H1 (cell line): ENCODE measurements around the gene TNIK. TPM values are rescaled to one million over a fixed set of nuclear protein-coding genes. Genes with fewer than 3 reads are reported as not detected.

ENCODE experiments used
- CTCF ChIA-PET: fragments of 300-600 bp; sonication (Branson Sonifier 250); formaldehyde crosslinking; loops from one replicate; lab custom pipeline; 2021; ENCODE audit not compliant: partially characterized antibody; lab: Charles Lee
- POLR2A ChIA-PET: fragments of 300-600 bp; sonication (Branson Sonifier 250); formaldehyde crosslinking; loops from one replicate; lab custom pipeline; 2021; ENCODE audit warnings: inconsistent platforms; ENCODE audit not compliant: partially characterized antibody; lab: Charles Lee
- DNase-seq, 2 experiments: peaks; one replicate each; pipeline versions ENCODE4 v3.0.0 to v3.0.0-alpha.2; 2010 to 2022; ENCODE audit warnings: low spot score in 2 of 2, low read depth in 1 of 2, mixed read lengths in 1 of 2
- FAIRE-seq: peaks from 2 replicates; lab custom pipeline; 2011; peaks lifted over from hg19 to GRCh38; lab: Jason Lieb, UNC
- H2AFZ ChIP-seq: 2 replicates; pipeline ENCODE4 v1.8.1; 2012; ENCODE audit warnings: low read length, inconsistent platforms
- H2AK5ac ChIP-seq: 2 replicates; pipeline ENCODE4 v1.6.1; 2013; ENCODE audit warnings: low read depth, low read length
- H2BK120ac ChIP-seq: replicated peaks from 2 replicates; pipeline ENCODE3; 2013; ENCODE audit warnings: low read depth, low read length, inconsistent platforms
- H2BK12ac ChIP-seq: 2 replicates; pipeline ENCODE4 v1.6.1; 2013; ENCODE audit warnings: low read depth, low read length
- H2BK15ac ChIP-seq: 2 replicates; pipeline ENCODE4 v1.6.1; 2013; ENCODE audit warnings: low read length
- H2BK20ac ChIP-seq: 2 replicates; pipeline ENCODE4 v1.6.1; 2013; ENCODE audit warnings: low read length
- H2BK5ac ChIP-seq: 2 replicates; pipeline ENCODE4 v1.6.1; 2013; ENCODE audit warnings: low read depth, low read length
- H3K14ac ChIP-seq: 2 replicates; pipeline ENCODE4 v1.6.1; 2013; ENCODE audit warnings: inconsistent platforms; ENCODE audit not compliant: insufficient read length
- H3K18ac ChIP-seq: 2 replicates; pipeline ENCODE4 v1.6.1; 2013; ENCODE audit warnings: low read length; ENCODE audit errors: extremely low read depth
- H3K23ac ChIP-seq: 2 replicates; pipeline ENCODE4 v1.6.1; 2013; ENCODE audit warnings: inconsistent platforms; ENCODE audit not compliant: insufficient read length
- H3K23me2 ChIP-seq: 2 replicates; pipeline ENCODE4 v1.6.1; 2013; ENCODE audit warnings: low read depth, low read length
- H3K27ac ChIP-seq: 2 replicates; pipeline ENCODE4 v1.6.1; 2011; ENCODE audit warnings: low read depth, low read length, inconsistent platforms
- H3K27me3 ChIP-seq, 4 experiments: replicated peaks in 1 of 4; 1 replicate in 1 of 4; 2 replicates in 3 of 4; pipeline versions ENCODE4 v1.6.1 to v1.8.1; 2011 to 2013; ENCODE audit warnings: low read length in 3 of 4, mild to moderate bottlenecking in 3 of 4, inconsistent platforms in 2 of 4, mixed read lengths in 2 of 4, moderate library complexity in 1 of 4; ENCODE audit not compliant: control insufficient read depth in 3 of 4, insufficient read depth in 3 of 4; ENCODE audit errors: extremely low read depth in 1 of 4
- H3K36me3 ChIP-seq, 4 experiments: 2 replicates each; pipeline versions ENCODE4 v1.6.1 to v1.8.1; 2011 to 2013; ENCODE audit warnings: mild to moderate bottlenecking in 4 of 4, low read length in 3 of 4, moderate library complexity in 2 of 4, control low read depth in 1 of 4, inconsistent platforms in 1 of 4; ENCODE audit not compliant: insufficient read depth in 4 of 4, control insufficient read depth in 2 of 4
- H3K4ac ChIP-seq: replicated peaks from 2 replicates; pipeline ENCODE3; 2013; ENCODE audit warnings: low read length, low read depth, mixed read lengths, inconsistent platforms; ENCODE audit not compliant: insufficient read length
- H3K4me1 ChIP-seq, 4 experiments: replicated peaks in 1 of 4; 1 replicate in 1 of 4; 2 replicates in 3 of 4; pipeline versions ENCODE4 v1.6.1 to v1.8.1; 2011 to 2013; ENCODE audit warnings: low read length in 3 of 4, inconsistent platforms in 2 of 4, mixed read lengths in 1 of 4; ENCODE audit not compliant: insufficient read depth in 4 of 4, control insufficient read depth in 3 of 4
- H3K4me2 ChIP-seq, 2 experiments: 2 replicates each; pipeline versions ENCODE4 v1.6.1 to v1.8.1; 2011 to 2013; ENCODE audit warnings: low read depth in 2 of 2, low read length in 2 of 2, control low read depth in 1 of 2, inconsistent platforms in 1 of 2, mild to moderate bottlenecking in 1 of 2; ENCODE audit not compliant: insufficient read depth in 1 of 2
- H3K4me3 ChIP-seq, 4 experiments: fragments of 200-600, 300-600 bp in 1 of 4; sonication (generic), shearing (Covaris generic), sonication (Bioruptor Twin) in 1 of 4; 2 replicates each; pipeline versions ENCODE4 v1.5.1 to v1.8.1; 2011 to 2016; ENCODE audit warnings: low read length in 4 of 4, low read depth in 3 of 4, control low read depth in 2 of 4, inconsistent platforms in 2 of 4, mild to moderate bottlenecking in 2 of 4, mixed read lengths in 1 of 4, moderate library complexity in 1 of 4; ENCODE audit not compliant: insufficient read depth in 2 of 4; ENCODE audit errors: extremely low read depth in 1 of 4
- H3K56ac ChIP-seq: replicated peaks from 2 replicates; pipeline ENCODE3; 2013; ENCODE audit warnings: low read depth, mild to moderate bottlenecking, mixed read lengths, low read length, inconsistent platforms; ENCODE audit not compliant: insufficient read length
- H3K79me1 ChIP-seq: 2 replicates; pipeline ENCODE4 v1.6.1; 2013; ENCODE audit warnings: low read depth, low read length, control low read depth
- H3K79me2 ChIP-seq, 2 experiments: 2 replicates each; pipeline versions ENCODE4 v1.6.1 to v1.8.1; 2012 to 2013; ENCODE audit warnings: low read length in 2 of 2, mild to moderate bottlenecking in 2 of 2, inconsistent platforms in 1 of 2; ENCODE audit not compliant: insufficient read depth in 2 of 2, control insufficient read depth in 1 of 2
- H3K9ac ChIP-seq, 4 experiments: replicated peaks in 1 of 4; 1 replicate in 1 of 4; 2 replicates in 3 of 4; pipeline versions ENCODE4 v1.6.1 to v1.8.1; 2011 to 2013; ENCODE audit warnings: low read depth in 3 of 4, low read length in 3 of 4, control low read depth in 2 of 4, mild to moderate bottlenecking in 2 of 4, moderate library complexity in 2 of 4, inconsistent platforms in 1 of 4; ENCODE audit errors: extremely low read depth in 1 of 4
- H3K9me3 ChIP-seq, 2 experiments: 2 replicates each; pipeline versions ENCODE4 v1.6.1 to v1.8.1; 2012 to 2013; ENCODE audit warnings: mild to moderate bottlenecking in 2 of 2, moderate library complexity in 2 of 2, control low read depth in 1 of 2, inconsistent platforms in 1 of 2, low read depth in 1 of 2, low read length in 1 of 2, mixed read lengths in 1 of 2; ENCODE audit not compliant: insufficient read depth in 2 of 2
- H4K20me1 ChIP-seq, 2 experiments: replicated peaks in 1 of 2; 2 replicates each; pipeline versions ENCODE3 to v1.8.1; 2011 to 2013; ENCODE audit warnings: inconsistent platforms in 2 of 2, low read length in 2 of 2, mild to moderate bottlenecking in 1 of 2; ENCODE audit not compliant: insufficient read depth in 2 of 2, control insufficient read depth in 1 of 2
- H4K5ac ChIP-seq: 2 replicates; pipeline ENCODE4 v1.6.1; 2013; ENCODE audit warnings: low read length, low read depth, mixed read lengths, inconsistent platforms; ENCODE audit not compliant: insufficient read length
- H4K8ac ChIP-seq: 2 replicates; pipeline ENCODE4 v1.8.0; 2013; ENCODE audit warnings: mild to moderate bottlenecking, moderate library complexity, low read length, inconsistent platforms; ENCODE audit not compliant: insufficient read depth; ENCODE audit errors: extremely low read depth
- H4K91ac ChIP-seq: replicated peaks from 2 replicates; pipeline ENCODE3; 2013; ENCODE audit warnings: low read length, mixed read lengths, inconsistent platforms; ENCODE audit not compliant: insufficient read length
- ASH2L ChIP-seq: fragments of 200-600, 300-600 bp; sonication (generic); IDR thresholded peaks from one replicate; pipeline ENCODE4 v1.7.1; 2017; ENCODE audit warnings: low read length
- BACH1 ChIP-seq: IDR thresholded peaks from 2 replicates; pipeline ENCODE4 v1.6.1; 2012; ENCODE audit warnings: low read length, improper control_type of control experiment
- CHD1 ChIP-seq: IDR thresholded peaks from 2 replicates; pipeline ENCODE4 v1.6.1; 2012; ENCODE audit warnings: low read depth, low read length, improper control_type of control experiment
- JUN ChIP-seq: IDR thresholded peaks from 2 replicates; pipeline ENCODE4 v1.6.1; 2011; ENCODE audit warnings: low read depth, mild to moderate bottlenecking, improper control_type of control experiment, low read length
- POU5F1 ChIP-seq: IDR thresholded peaks from 2 replicates; pipeline ENCODE4 v1.6.1; 2011; ENCODE audit warnings: low read depth, mild to moderate bottlenecking, low read length, moderate library complexity
- RNF2 ChIP-seq: fragments of 200-900, 300-1000 bp; sonication (generic); IDR thresholded peaks from 2 replicates; pipeline ENCODE4 v1.7.1; 2016; ENCODE audit warnings: borderline replicate concordance, low read depth, mild to moderate bottlenecking, antibody characterized with exemption, low read length; ENCODE audit not compliant: poor library complexity, severe bottlenecking; ENCODE audit errors: missing control alignments
- SIX5 ChIP-seq: IDR thresholded peaks from 2 replicates; pipeline ENCODE4 v1.6.1; 2011; ENCODE audit warnings: mild to moderate bottlenecking, low read depth, low read length
- SP4 ChIP-seq: IDR thresholded peaks from 2 replicates; pipeline ENCODE4 v1.6.1; 2012; ENCODE audit warnings: low read length, inconsistent platforms
- TEAD4 ChIP-seq: IDR thresholded peaks from 2 replicates; pipeline ENCODE4 v1.6.1; 2012; ENCODE audit warnings: low read depth, low read length, inconsistent platforms, mixed read lengths
- USF2 ChIP-seq: IDR thresholded peaks from 2 replicates; pipeline ENCODE4 v1.6.1; 2011; ENCODE audit warnings: low read length, improper control_type of control experiment
- WGBS, 2 experiments: shearing (Covaris generic) in 1 of 2; methylation state at CpG; one replicate each; pipeline versions ENCODE4 v1.1.6 to v1.1.7; 2013 to 2015; ENCODE audit warnings: low lambda C conversion rate in 2 of 2, mixed read lengths in 2 of 2, inconsistent platforms in 1 of 2, low coverage in 1 of 2, missing lambda C conversion rate in 1 of 2; ENCODE audit not compliant: insufficient replicate concordance in 2 of 2, insufficient coverage in 1 of 2, insufficient read length in 1 of 2; ENCODE audit errors: extremely low coverage in 1 of 2, missing lambda C conversion rate in 1 of 2; 5-methylcytosine and 5-hydroxymethylcytosine counted together
- polyA plus RNA-seq, 7 experiments: library from polyadenylated mRNA; depleted of rRNA in 3 of 7; stranded (reverse) in 5 of 7; unstranded in 2 of 7; fragments of >200 nt in 5 of 7; fragments of 200-250 nt in 2 of 7; gene quantifications; 1 replicate in 5 of 7; 2 replicates in 1 of 7; 4 replicates in 1 of 7; pipeline versions ENCODE4 v1.2.1 to v1.2.3, GENCODE V29; 2011 to 2013; ENCODE audit warnings: missing spikeins in 2 of 7, mixed read lengths in 2 of 7
- total RNA-seq: library from RNA; stranded (reverse); fragmentation: NEBNext Ultra II Directional; extraction: Animal tissue kit (Norgen Biotek cat#: 25700); gene quantifications from 2 replicates; pipeline ENCODE4 v1.2.1, GENCODE V29; 2021

Gene TNIK
- total and polyA plus RNA-seq, 2 of the 8 experiments (the other 6 are each of a cell fraction or from before 2014, with no cell fraction given): 7.4 to 42.0 TPM

- no peak overlapping the region for H3K56ac ChIP-seq
- H3K36me3 ChIP-seq: no peaks in the 10 kb centered on the region
- no peak overlapping the region for H3K4me2 ChIP-seq
- no peaks in the 10 kb centered on the region for H4K20me1 ChIP-seq
- no peak overlapping the region for H2AFZ ChIP-seq
- TF ChIP-seq BACH1: no peak
- TF ChIP-seq SIX5: no peak
- no peak for TF ChIP-seq USF2
- no peak for TF ChIP-seq ASH2L
- TF ChIP-seq TEAD4: no peak
- no peak for TF ChIP-seq CHD1
- no peak for TF ChIP-seq JUN
- no peak for TF ChIP-seq RNF2
- TF ChIP-seq SP4: no peak
- TF ChIP-seq POU5F1: no peak
- H3K23ac ChIP-seq: no peak overlapping the region
- WGBS, 2 experiments: 90% methylated on average over 5 of the region's 5 CpGs; no CpG with 5 or more reads in 1 of the 2 experiments
- no peak overlapping the region for H2BK12ac ChIP-seq
- H3K27me3 ChIP-seq: no peaks in the 10 kb centered on the region
- no peaks in the 10 kb centered on the region for H3K9me3 ChIP-seq
- H4K8ac ChIP-seq: no peak overlapping the region
- no peak overlapping the region for H2BK20ac ChIP-seq
- no peak overlapping the region for H2AK5ac ChIP-seq
- H3K9ac ChIP-seq: no peak overlapping the region
- FAIRE-seq: no peak
- H2BK120ac ChIP-seq: no peak overlapping the region
- ChIA-PET POLR2A (no interaction called here), CTCF (interaction anchor here (0.7 to 1.4 kb wide), 4 partner anchors 39 to 150 kb away, joined by 3 read pairs; no protein-coding TSS in a partner anchor)
- no peaks in the 10 kb centered on the region; the same call in 1 of the 2 replicates for H3K79me1 ChIP-seq
- no peak overlapping the region for H4K5ac ChIP-seq
- peaks cover 3 to 12% (median 6%) of the 10 kb centered on the region in 4 experiments; a peak in 6 of 7 replicates for H3K4me1 ChIP-seq
- H2BK15ac ChIP-seq: no peak overlapping the region
- no peak overlapping the region for H3K27ac ChIP-seq
- H2BK5ac ChIP-seq: no peak overlapping the region
- no peak for DNase-seq
- H3K23me2 ChIP-seq: no peaks in the 10 kb centered on the region
- H3K4me3 ChIP-seq: no peak overlapping the region
- H3K79me2 ChIP-seq: peaks cover 0 to 75% of the 10 kb centered on the region in 2 experiments; a peak in 2 of 4 replicates
- H3K18ac ChIP-seq: no peak overlapping the region
- no peak overlapping the region for H3K4ac ChIP-seq
- no peak overlapping the region for H3K14ac ChIP-seq
- no peak overlapping the region for H4K91ac ChIP-seq
Measured at GRCh38 chr3:171416061-171416460, 44.1 kb downstream of the TNIK start.
